Ishikawa (cell line): ENCODE data around the gene TJP2.

ENCODE experiments used
- CREB1 ChIP-seq: IDR thresholded peaks from 2 replicates; pipeline ENCODE4 v1.6.1; 2012; ENCODE audit warnings: low read depth
- EGR1 ChIP-seq: IDR thresholded peaks from 2 replicates; pipeline ENCODE4 v1.6.1; 2012
- EP300 ChIP-seq: IDR thresholded peaks from 2 replicates; pipeline ENCODE4 v1.6.1; 2012; ENCODE audit warnings: borderline replicate concordance
- FOXM1 ChIP-seq: IDR thresholded peaks from 2 replicates; pipeline ENCODE4 v1.6.1; 2012; ENCODE audit warnings: low read depth, borderline replicate concordance
- NFIC ChIP-seq: IDR thresholded peaks from 2 replicates; pipeline ENCODE4 v1.6.1; 2012
- RAD21 ChIP-seq: IDR thresholded peaks from 2 replicates; pipeline ENCODE4 v1.6.1; 2012; ENCODE audit warnings: low read depth
- REST ChIP-seq: IDR thresholded peaks from 2 replicates; pipeline ENCODE4 v1.6.1; 2012; ENCODE audit warnings: low read depth, mild to moderate bottlenecking
- TAF1 ChIP-seq: IDR thresholded peaks from 2 replicates; pipeline ENCODE4 v1.6.1; 2012; ENCODE audit warnings: low read depth, mild to moderate bottlenecking
- YY1 ChIP-seq: IDR thresholded peaks from 2 replicates; pipeline ENCODE4 v1.6.1; 2012; ENCODE audit warnings: low read depth

- TF ChIP-seq RAD21 = no peak
- TF ChIP-seq TAF1 = no peak
- no peak for TF ChIP-seq EP300
- TF ChIP-seq REST = no peak
- no peak for TF ChIP-seq NFIC
- no peak for TF ChIP-seq EGR1
- no peak for TF ChIP-seq YY1
- no peak for TF ChIP-seq FOXM1
- TF ChIP-seq CREB1 = no peak
Measured at GRCh38 chr9:69155341-69156030, 18.6 kb upstream of the TJP2 start.
